OCI-LY7 (cell line): ENCODE data around the gene CHEK2.

Experiments used
- EZH2phosphoT487 ChIP-seq: fragments of 200-600 bp; sonication (generic); IDR thresholded peaks from 2 replicates; pipeline ENCODE4 v1.6.1; 2018; ENCODE audit warnings: low read depth, borderline replicate concordance, mild to moderate bottlenecking, mixed run types, antibody characterized with exemption, low read length, moderate library complexity, mixed read lengths
- TF ChIP-seq, protein P1 (sequence below): fragments of 200-600 bp; sonication (generic); conservative IDR thresholded peaks from 2 replicates; pipeline ENCODE4 v1.5.1; 2014; ENCODE audit warnings: mild to moderate bottlenecking, antibody characterized with exemption, low read length, moderate library complexity, mixed read lengths

- TF ChIP-seq, protein P1, sequence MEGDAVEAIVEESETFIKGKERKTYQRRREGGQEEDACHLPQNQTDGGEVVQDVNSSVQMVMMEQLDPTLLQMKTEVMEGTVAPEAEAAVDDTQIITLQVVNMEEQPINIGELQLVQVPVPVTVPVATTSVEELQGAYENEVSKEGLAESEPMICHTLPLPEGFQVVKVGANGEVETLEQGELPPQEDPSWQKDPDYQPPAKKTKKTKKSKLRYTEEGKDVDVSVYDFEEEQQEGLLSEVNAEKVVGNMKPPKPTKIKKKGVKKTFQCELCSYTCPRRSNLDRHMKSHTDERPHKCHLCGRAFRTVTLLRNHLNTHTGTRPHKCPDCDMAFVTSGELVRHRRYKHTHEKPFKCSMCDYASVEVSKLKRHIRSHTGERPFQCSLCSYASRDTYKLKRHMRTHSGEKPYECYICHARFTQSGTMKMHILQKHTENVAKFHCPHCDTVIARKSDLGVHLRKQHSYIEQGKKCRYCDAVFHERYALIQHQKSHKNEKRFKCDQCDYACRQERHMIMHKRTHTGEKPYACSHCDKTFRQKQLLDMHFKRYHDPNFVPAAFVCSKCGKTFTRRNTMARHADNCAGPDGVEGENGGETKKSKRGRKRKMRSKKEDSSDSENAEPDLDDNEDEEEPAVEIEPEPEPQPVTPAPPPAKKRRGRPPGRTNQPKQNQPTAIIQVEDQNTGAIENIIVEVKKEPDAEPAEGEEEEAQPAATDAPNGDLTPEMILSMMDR: no peak
- no peak for TF ChIP-seq EZH2phosphoT487
Measured at GRCh38 chr22:28761449-28761755, 19.8 kb upstream of the CHEK2 start.
